Measurements from ENCODE around the gene WNT4. TPM values are rescaled to one million over a fixed set of nuclear protein-coding genes. Genes with fewer than 3 reads are reported as not detected.

The WNT4 gene
- total RNA-seq, 1 experiment from 2014 or later = 0.92 TPM

DNA sequence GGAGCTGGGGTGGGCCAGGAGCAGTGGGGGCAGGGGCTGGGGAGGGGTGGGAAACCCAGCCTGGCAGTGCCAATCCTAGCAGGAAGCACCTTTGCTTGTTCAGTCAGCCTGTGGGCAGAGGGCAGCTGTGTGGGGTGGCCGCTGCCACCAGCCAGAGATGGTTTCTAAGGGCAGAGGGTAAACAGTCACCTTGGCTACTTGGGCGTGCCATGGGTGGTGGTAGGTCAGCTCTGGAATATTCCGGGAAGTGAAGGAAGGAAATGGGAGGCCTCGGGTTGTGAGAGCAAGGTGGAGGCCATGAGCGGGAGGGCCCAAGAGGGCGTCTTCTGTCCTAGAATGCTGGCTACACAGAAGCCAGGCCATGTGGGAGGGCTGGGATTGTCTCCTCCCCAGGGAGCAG is 20.7 kb upstream of the WNT4 start:
- DNase-seq (ENCODE audit: low read depth, low spot score) (no peak), ATAC-seq (no peak)
- BruUV-seq (replicated peaks) = no TSS peak
- POLR2A ChIA-PET = no interaction called here
- CTCF ChIA-PET = interaction anchor here (0.6 kb wide), 2 partner anchors 17 to 56 kb away, joined by 3 to 5 read pairs; no protein-coding TSS in a partner anchor
- Histone ChIP-seq H3K4me3 (ENCODE audit: low read depth in 2 of 2, low read length in 2 of 2) (no peak overlapping the region), H3K27me3 (ENCODE audit: control insufficient read depth, insufficient read depth, low read length) (no peaks in the 10 kb centered on the region), H3K4me1 (ENCODE audit: control insufficient read depth, insufficient read depth, low read length) (no peaks in the 10 kb centered on the region), H3K36me3 (ENCODE audit: control insufficient read depth, insufficient read depth, low read length) (no peaks in the 10 kb centered on the region), H3K9me3 (ENCODE audit: control insufficient read depth, insufficient read depth, low read depth, low read length) (no peaks in the 10 kb centered on the region), H3K27ac (ENCODE audit: low read length) (no peak overlapping the region)
- intact Hi-C loops (cut with micrococcal nuclease; ENCODE audit: unreplicated experiment) (no loop called here), in situ Hi-C loops (cut with HindIII; ENCODE audit: low pct_unique_long_range_greater_than_20kb, low sequenced_read_pairs) (no loop called here)
- TF ChIP-seq TCF7L2 (IDR thresholded peaks at IDR 0.05; ENCODE audit: low read depth, low read length) (no peak), POLR2AphosphoS5 (IDR thresholded peaks at IDR 0.05; ENCODE audit: low read depth, low read length) (no peak)
- TF ChIP-seq, protein P1, sequence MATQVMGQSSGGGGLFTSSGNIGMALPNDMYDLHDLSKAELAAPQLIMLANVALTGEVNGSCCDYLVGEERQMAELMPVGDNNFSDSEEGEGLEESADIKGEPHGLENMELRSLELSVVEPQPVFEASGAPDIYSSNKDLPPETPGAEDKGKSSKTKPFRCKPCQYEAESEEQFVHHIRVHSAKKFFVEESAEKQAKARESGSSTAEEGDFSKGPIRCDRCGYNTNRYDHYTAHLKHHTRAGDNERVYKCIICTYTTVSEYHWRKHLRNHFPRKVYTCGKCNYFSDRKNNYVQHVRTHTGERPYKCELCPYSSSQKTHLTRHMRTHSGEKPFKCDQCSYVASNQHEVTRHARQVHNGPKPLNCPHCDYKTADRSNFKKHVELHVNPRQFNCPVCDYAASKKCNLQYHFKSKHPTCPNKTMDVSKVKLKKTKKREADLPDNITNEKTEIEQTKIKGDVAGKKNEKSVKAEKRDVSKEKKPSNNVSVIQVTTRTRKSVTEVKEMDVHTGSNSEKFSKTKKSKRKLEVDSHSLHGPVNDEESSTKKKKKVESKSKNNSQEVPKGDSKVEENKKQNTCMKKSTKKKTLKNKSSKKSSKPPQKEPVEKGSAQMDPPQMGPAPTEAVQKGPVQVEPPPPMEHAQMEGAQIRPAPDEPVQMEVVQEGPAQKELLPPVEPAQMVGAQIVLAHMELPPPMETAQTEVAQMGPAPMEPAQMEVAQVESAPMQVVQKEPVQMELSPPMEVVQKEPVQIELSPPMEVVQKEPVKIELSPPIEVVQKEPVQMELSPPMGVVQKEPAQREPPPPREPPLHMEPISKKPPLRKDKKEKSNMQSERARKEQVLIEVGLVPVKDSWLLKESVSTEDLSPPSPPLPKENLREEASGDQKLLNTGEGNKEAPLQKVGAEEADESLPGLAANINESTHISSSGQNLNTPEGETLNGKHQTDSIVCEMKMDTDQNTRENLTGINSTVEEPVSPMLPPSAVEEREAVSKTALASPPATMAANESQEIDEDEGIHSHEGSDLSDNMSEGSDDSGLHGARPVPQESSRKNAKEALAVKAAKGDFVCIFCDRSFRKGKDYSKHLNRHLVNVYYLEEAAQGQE (IDR thresholded peaks at IDR 0.05; ENCODE audit: insufficient read depth in 1 of 2, low read depth in 2 of 2, low read length in 1 of 2) = no peak

DNA sequence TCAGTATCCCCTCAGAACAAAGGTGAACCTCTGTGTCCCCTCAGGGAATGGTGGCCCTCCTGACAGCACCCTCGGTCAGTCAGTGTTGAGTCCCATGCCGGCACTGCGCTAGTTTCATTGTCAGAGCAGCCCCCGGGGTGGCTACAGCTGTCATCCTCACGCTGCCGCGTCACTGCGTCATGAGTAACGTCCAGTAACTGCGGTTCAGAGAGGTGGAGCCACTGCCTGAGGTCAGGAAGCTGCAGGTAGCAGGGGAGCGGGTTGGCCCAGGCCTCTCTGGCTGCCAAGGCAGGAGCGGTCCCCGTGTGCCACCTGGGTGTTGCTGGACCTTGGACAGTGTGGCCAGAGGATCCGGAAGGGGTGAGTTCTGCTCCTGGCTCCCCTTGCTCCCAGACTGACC is 20.2 kb upstream of the WNT4 start:
- Histone ChIP-seq H3K27me3 (ENCODE audit: control insufficient read depth, insufficient read depth, low read length) (no peaks in the 10 kb centered on the region), H3K9me3 (ENCODE audit: control insufficient read depth, insufficient read depth, low read depth, low read length) (no peaks in the 10 kb centered on the region), H3K36me3 (ENCODE audit: control insufficient read depth, insufficient read depth, low read length) (no peaks in the 10 kb centered on the region), H3K27ac (ENCODE audit: low read length) (no peak overlapping the region), H3K4me1 (ENCODE audit: control insufficient read depth, insufficient read depth, low read length) (no peaks in the 10 kb centered on the region), H3K4me3 (ENCODE audit: low read depth in 2 of 2, low read length in 2 of 2) (no peak overlapping the region)
- DNase-seq (ENCODE audit: low read depth, low spot score) (no peak), ATAC-seq (no peak)
- ChIA-PET CTCF (interaction anchor here (0.6 to 0.8 kb wide), 2 partner anchors 16 to 136 kb away, joined by 5 read pairs; no protein-coding TSS in a partner anchor), POLR2A (no interaction called here)
- BruUV-seq (replicated peaks) = no TSS peak
- TF ChIP-seq POLR2AphosphoS5 (IDR thresholded peaks at IDR 0.05; ENCODE audit: low read depth, low read length) = no peak
- TF ChIP-seq, protein P2, sequence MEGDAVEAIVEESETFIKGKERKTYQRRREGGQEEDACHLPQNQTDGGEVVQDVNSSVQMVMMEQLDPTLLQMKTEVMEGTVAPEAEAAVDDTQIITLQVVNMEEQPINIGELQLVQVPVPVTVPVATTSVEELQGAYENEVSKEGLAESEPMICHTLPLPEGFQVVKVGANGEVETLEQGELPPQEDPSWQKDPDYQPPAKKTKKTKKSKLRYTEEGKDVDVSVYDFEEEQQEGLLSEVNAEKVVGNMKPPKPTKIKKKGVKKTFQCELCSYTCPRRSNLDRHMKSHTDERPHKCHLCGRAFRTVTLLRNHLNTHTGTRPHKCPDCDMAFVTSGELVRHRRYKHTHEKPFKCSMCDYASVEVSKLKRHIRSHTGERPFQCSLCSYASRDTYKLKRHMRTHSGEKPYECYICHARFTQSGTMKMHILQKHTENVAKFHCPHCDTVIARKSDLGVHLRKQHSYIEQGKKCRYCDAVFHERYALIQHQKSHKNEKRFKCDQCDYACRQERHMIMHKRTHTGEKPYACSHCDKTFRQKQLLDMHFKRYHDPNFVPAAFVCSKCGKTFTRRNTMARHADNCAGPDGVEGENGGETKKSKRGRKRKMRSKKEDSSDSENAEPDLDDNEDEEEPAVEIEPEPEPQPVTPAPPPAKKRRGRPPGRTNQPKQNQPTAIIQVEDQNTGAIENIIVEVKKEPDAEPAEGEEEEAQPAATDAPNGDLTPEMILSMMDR (IDR thresholded peaks at IDR 0.05) = no peak
- TF ChIP-seq TCF7L2 (IDR thresholded peaks at IDR 0.05; ENCODE audit: low read depth, low read length) = no peak
- TF ChIP-seq SIN3A (IDR thresholded peaks at IDR 0.05; ENCODE audit: borderline replicate concordance, insufficient read depth, low read depth, low read length) = no peak
- TF ChIP-seq, protein P1 (IDR thresholded peaks at IDR 0.05; ENCODE audit: insufficient read depth in 1 of 2, low read depth in 2 of 2, low read length in 1 of 2) = no peak
- in situ Hi-C loops (cut with HindIII; ENCODE audit: low pct_unique_long_range_greater_than_20kb, low sequenced_read_pairs) = no loop called here
- intact Hi-C loops (cut with micrococcal nuclease; ENCODE audit: unreplicated experiment) = no loop called here
